ENCODE measurements around the gene QSOX2. TPM values are rescaled to one million over a fixed set of nuclear protein-coding genes. Genes with fewer than 3 reads are reported as not detected.

Gene QSOX2
- total RNA-seq, 2 donors from 2014 or later, result 8.8 to 22.7 TPM

DNA sequence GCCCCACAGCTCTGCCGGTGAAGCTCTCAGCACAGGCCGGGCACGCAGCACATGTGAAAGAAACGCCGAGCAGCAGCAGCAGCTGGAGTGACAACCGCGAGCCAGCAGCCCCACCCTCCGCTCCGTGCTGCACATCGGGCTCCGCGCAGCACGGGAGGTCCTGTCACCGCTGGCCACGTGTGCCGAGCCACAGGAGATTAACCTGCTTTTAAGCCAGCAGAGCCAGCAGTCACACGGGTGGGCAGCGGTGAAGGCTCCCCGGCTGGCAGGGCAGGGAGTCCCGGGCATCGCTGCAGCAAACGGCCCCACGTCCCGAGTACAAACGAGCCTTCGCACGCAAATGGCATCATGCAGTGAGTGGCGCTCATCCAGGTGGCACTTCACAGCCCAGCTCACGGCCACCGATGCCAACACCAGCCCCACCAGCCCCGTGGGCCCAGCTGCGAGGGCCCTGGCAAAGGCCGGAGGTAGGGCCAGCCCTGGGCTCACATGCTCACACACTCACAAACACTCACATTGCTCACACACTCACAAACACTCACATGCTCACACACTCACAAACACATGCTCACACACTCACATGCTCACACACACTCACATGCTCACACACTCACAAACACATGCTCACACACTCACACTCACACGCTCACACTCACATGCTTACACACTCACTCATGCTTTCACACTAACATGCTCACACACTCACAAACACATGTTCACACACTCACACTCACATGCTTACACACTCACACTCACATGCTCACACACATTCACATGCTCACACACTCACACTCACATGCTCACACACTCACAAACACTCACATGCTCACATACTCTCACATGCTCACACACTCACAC is 47.2 kb upstream of the QSOX2 start:
- 50 to 58% methylated on average over 10 to 34 of the region's 34 CpGs for WGBS, 2 donors
- Histone ChIP-seq H3K36me3 (replicated peaks in 1 of 2; ENCODE audit: insufficient read depth in 1 of 2, low read depth in 2 of 2) (no peaks in the 10 kb centered on the region), H3K4me1 (peaks cover 18% of the 10 kb centered on the region), H3K27ac (no peak overlapping the region), H3K27me3 (no peaks in the 10 kb centered on the region), H3K9me3 (no peaks in the 10 kb centered on the region), H3K4me3 (no peak overlapping the region)
- TF ChIP-seq, protein P1, sequence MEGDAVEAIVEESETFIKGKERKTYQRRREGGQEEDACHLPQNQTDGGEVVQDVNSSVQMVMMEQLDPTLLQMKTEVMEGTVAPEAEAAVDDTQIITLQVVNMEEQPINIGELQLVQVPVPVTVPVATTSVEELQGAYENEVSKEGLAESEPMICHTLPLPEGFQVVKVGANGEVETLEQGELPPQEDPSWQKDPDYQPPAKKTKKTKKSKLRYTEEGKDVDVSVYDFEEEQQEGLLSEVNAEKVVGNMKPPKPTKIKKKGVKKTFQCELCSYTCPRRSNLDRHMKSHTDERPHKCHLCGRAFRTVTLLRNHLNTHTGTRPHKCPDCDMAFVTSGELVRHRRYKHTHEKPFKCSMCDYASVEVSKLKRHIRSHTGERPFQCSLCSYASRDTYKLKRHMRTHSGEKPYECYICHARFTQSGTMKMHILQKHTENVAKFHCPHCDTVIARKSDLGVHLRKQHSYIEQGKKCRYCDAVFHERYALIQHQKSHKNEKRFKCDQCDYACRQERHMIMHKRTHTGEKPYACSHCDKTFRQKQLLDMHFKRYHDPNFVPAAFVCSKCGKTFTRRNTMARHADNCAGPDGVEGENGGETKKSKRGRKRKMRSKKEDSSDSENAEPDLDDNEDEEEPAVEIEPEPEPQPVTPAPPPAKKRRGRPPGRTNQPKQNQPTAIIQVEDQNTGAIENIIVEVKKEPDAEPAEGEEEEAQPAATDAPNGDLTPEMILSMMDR (IDR thresholded peaks at IDR 0.05), result no peak
- TF ChIP-seq POLR2A (IDR thresholded peaks at IDR 0.05), result no peak
- intact Hi-C loops (cut with DNase I), result no loop called here
- ATAC-seq, result no peak
- peak in 2 of 4 donors; percentile 13 to 56 for DNase-seq

DNA sequence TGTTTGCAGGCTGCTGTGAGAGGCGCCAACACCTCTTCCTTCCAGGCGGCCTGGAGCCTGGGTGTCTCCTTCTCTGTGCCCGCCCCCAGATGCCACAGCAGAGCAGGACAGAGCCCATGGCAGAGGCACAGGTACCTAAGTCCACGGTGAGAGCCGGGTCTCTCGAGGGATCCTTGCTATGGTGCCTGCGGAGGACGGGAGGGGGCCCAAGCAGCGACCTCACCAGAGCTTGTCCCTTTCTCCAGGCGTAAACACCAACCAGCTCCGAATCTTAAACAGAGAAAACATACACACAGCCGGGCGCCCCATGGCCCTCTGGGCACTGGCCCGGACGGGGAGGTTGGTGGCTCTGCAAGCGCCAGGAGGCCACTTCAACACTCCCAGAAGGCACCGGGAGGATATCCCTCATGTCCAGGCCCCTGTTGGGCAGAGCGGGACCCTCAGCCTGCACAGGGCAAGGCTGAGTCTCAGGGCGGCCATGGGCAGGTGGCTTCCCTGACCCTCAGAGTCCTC is 46.5 kb upstream of the QSOX2 start:
- Histone ChIP-seq H3K9me3 (no peaks in the 10 kb centered on the region), H3K4me1 (peaks cover 11% of the 10 kb centered on the region), H3K4me3 (no peak overlapping the region), H3K27me3 (no peaks in the 10 kb centered on the region), H3K36me3 (replicated peaks in 1 of 2; ENCODE audit: insufficient read depth in 1 of 2, low read depth in 2 of 2) (no peaks in the 10 kb centered on the region), H3K27ac (no peak overlapping the region)
- no peak for ATAC-seq
- no peak for DNase-seq
- WGBS, 2 donors, result 87% methylated on average over 18 of the region's 19 CpGs; no CpG with 5 or more reads in 1 of the 2 donors
- intact Hi-C loops (cut with DNase I), result no loop called here
- TF ChIP-seq POLR2A (IDR thresholded peaks at IDR 0.05), result no peak
- TF ChIP-seq, protein P1 (IDR thresholded peaks at IDR 0.05), result no peak

DNA sequence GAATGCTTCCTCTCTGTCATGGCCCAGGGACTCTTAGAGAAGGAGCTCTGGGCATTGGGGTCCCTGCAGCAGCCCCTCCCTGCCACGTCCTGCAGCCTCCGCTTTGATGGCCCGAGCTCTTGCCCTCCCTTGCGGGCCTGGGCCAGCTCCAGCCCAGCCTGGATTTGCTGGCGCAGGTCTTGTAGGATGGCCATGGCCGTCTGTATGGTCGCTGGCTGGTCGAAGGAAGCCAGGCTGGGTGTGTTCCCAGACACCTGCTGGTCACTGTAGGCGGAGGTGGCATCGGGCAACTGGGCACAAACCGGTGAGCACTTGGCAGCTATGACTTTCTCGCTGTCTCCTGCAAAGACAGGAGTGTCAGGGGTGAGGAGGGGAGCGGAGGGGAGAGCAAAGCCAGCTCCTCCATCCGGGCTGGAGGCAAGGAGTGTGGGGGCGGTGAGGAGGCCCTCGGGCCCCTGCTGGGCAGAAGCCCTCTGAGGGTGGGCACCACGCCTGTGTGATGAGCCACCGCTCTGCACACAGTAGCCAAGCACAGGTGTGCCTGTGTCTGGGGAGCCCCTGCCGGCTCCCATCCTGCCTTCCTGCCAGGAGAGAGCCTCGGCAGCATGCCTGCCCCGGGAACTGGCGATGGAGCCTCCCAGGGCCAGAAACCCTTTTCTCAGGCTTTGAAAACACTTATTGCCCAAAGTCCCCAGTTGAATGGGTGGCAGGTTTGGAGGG is 45.9 kb upstream of the QSOX2 start:
- intact Hi-C loops (cut with DNase I), result no loop called here
- H3K4me3 ChIP-seq, result no peak overlapping the region
- no peaks in the 10 kb centered on the region for H3K36me3 ChIP-seq (replicated peaks in 1 of 2; ENCODE audit: insufficient read depth in 1 of 2, low read depth in 2 of 2)
- ATAC-seq, result no peak
- H3K27ac ChIP-seq, result no peak overlapping the region
- TF ChIP-seq POLR2A (IDR thresholded peaks at IDR 0.05), result no peak
- TF ChIP-seq, protein P1 (IDR thresholded peaks at IDR 0.05), result no peak
- H3K27me3 ChIP-seq, result no peaks in the 10 kb centered on the region
- DNase-seq, result no peak
- peaks cover 5% of the 10 kb centered on the region for H3K4me1 ChIP-seq
- no peaks in the 10 kb centered on the region for H3K9me3 ChIP-seq
- WGBS, 2 donors, result 83 to 85% methylated on average over 18 to 22 of the region's 22 CpGs

DNA sequence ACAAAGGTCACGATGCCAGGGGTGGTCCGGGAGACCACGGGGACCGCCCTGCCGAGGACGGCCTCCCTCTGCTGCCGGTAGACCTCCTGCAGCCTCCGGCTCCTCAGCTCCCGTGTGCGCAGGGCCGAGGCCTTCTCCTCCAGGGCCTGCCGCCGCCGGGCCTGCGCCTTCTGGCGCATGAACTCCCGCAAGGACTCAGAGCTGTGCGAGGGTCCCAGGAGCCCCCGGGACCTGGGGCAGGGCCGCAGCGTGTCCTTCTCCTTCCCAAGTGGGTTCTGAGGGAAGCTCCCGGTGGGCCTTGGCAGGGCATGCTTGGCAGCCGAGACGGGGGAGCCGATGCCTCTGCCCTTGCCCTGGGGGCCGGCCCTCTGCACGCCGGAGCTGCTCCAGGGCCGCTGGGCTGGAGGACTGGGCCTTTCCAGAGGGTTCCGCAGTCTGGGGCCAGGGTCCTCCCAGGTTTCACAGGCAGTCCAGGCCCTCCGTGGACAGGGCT is 44.9 kb upstream of the QSOX2 start:
- no peaks in the 10 kb centered on the region for H3K36me3 ChIP-seq (replicated peaks in 1 of 2; ENCODE audit: insufficient read depth in 1 of 2, low read depth in 2 of 2)
- no peaks in the 10 kb centered on the region for H3K4me1 ChIP-seq
- ATAC-seq (no peak), DNase-seq (no peak)
- H3K4me3 ChIP-seq, result no peak overlapping the region
- H3K9me3 ChIP-seq, result no peaks in the 10 kb centered on the region
- intact Hi-C loops (cut with DNase I), result no loop called here
- WGBS, 2 donors, result 77 to 84% methylated on average over 5 to 29 of the region's 31 CpGs
- TF ChIP-seq, protein P1 (IDR thresholded peaks at IDR 0.05), result no peak
- no peak for TF ChIP-seq POLR2A (IDR thresholded peaks at IDR 0.05)
- H3K27ac ChIP-seq, result no peak overlapping the region
- no peaks in the 10 kb centered on the region for H3K27me3 ChIP-seq

All from body of pancreas (tissue), 4 donors.